HEK293 (cell line): ENCODE results near the gene CASP8AP2.
"Not testable (repeated sequence)": the region's sequence is repeated elsewhere in the genome, so short reads cannot be mapped to it uniquely, and the experiment has no call there.

Experiments
- CTCF ChIA-PET: fragments of 350-600 bp; formaldehyde crosslinking; extraction: SDS; loops from one replicate; lab custom pipeline; 2021; ENCODE audit warnings: antibody characterized with exemption; lab: Yijun Ruan, JAX
- POLR2A ChIA-PET: fragments of 300-600 bp; formaldehyde crosslinking; extraction: SDS; loops from one replicate; lab custom pipeline; 2020; ENCODE audit warnings: antibody characterized with exemption, inconsistent platforms; lab: Yijun Ruan, JAX
- H3K27ac ChIP-seq: fragments of 200-500 bp; sonication (Bioruptor generic); 2 replicates; pipeline ENCODE4 v1.5.1; 2014; ENCODE audit warnings: low read depth, low read length, control low read depth, inconsistent platforms; ENCODE audit errors: extremely low read depth
- H3K36me3 ChIP-seq, 2 experiments: fragments of 200-500 bp in 1 of 2; sonication (Bioruptor generic) in 1 of 2; 1 replicate in 1 of 2; 2 replicates in 1 of 2; pipeline ENCODE4 v1.5.1; 2014 to 2017; ENCODE audit warnings: inconsistent platforms in 2 of 2, low read length in 2 of 2; ENCODE audit not compliant: control insufficient read depth in 2 of 2, insufficient read depth in 1 of 2
- H3K4me1 ChIP-seq: fragments of 200-500 bp; sonication (Bioruptor generic); 2 replicates; pipeline ENCODE4 v1.5.1; 2014; ENCODE audit warnings: mild to moderate bottlenecking, low read length, inconsistent platforms; ENCODE audit not compliant: control insufficient read depth, insufficient read depth
- H3K4me3 ChIP-seq: 2 replicates; pipeline ENCODE4 v1.5.1; 2011; ENCODE audit warnings: low read depth, mild to moderate bottlenecking, control low read depth, low read length, moderate library complexity
- H3K9me3 ChIP-seq: fragments of 200-500 bp; sonication (Bioruptor generic); 2 replicates; pipeline ENCODE4 v1.5.1; 2014; ENCODE audit warnings: low read depth, low read length, inconsistent platforms; ENCODE audit not compliant: control insufficient read depth, insufficient read depth
- EGR2 ChIP-seq: fragments of 450-650 bp; formaldehyde crosslinking; IDR thresholded peaks from 2 replicates; pipeline ENCODE4 v1.5.1; 2016; ENCODE audit warnings: low read depth, missing biosample characterization, missing genetic modification characterization
- GLIS1 ChIP-seq: fragments of 450-650 bp; formaldehyde crosslinking; IDR thresholded peaks from 2 replicates; pipeline ENCODE4 v1.5.1; 2016; ENCODE audit warnings: missing biosample characterization, missing genetic modification characterization
- OSR2 ChIP-seq: fragments of 450-650 bp; formaldehyde crosslinking; IDR thresholded peaks from 2 replicates; pipeline ENCODE4 v1.5.1; 2016; ENCODE audit warnings: missing biosample characterization, missing genetic modification characterization
- SALL2 ChIP-seq: fragments of 450-650 bp; formaldehyde crosslinking; IDR thresholded peaks from 2 replicates; pipeline ENCODE4 v1.5.0; 2017; ENCODE audit warnings: missing biosample characterization, mild to moderate bottlenecking, missing genetic modification characterization, borderline replicate concordance
- SCRT1 ChIP-seq: fragments of 450-650 bp; formaldehyde crosslinking; IDR thresholded peaks from 2 replicates; pipeline ENCODE4 v1.5.1; 2016; ENCODE audit warnings: missing biosample characterization, missing genetic modification characterization, borderline replicate concordance
- SCRT2 ChIP-seq: fragments of 450-650 bp; formaldehyde crosslinking; IDR thresholded peaks from 2 replicates; pipeline ENCODE4 v1.5.1; 2016; ENCODE audit warnings: missing biosample characterization, missing genetic modification characterization
- ZBTB20 ChIP-seq: fragments of 450-650 bp; formaldehyde crosslinking; IDR thresholded peaks from 2 replicates; pipeline ENCODE4 v1.5.1; 2016; ENCODE audit warnings: missing biosample characterization, missing genetic modification characterization
- ZFHX2 ChIP-seq: fragments of 450-650 bp; formaldehyde crosslinking; conservative IDR thresholded peaks from 2 replicates; pipeline ENCODE4 v1.5.1; 2016; ENCODE audit warnings: missing biosample characterization, missing genetic modification characterization
- ZNF121 ChIP-seq: fragments of 450-650 bp; formaldehyde crosslinking; IDR thresholded peaks from 2 replicates; pipeline ENCODE4 v1.5.1; 2016; ENCODE audit warnings: missing biosample characterization, missing genetic modification characterization
- ZNF140 ChIP-seq: fragments of 450-650 bp; formaldehyde crosslinking; IDR thresholded peaks from 2 replicates; pipeline ENCODE4 v1.5.1; 2016; ENCODE audit warnings: missing biosample characterization, missing genetic modification characterization
- ZNF211 ChIP-seq: fragments of 450-650 bp; formaldehyde crosslinking; IDR thresholded peaks from 2 replicates; pipeline ENCODE4 v1.5.1; 2016; ENCODE audit warnings: low read depth, missing biosample characterization, missing genetic modification characterization
- ZNF223 ChIP-seq: fragments of 450-650 bp; formaldehyde crosslinking; IDR thresholded peaks from 2 replicates; pipeline ENCODE4 v1.5.1; 2016; ENCODE audit warnings: missing biosample characterization, missing genetic modification characterization
- ZNF248 ChIP-seq: fragments of 450-650 bp; formaldehyde crosslinking; IDR thresholded peaks from 2 replicates; pipeline ENCODE4 v1.5.1; 2017; ENCODE audit warnings: missing biosample characterization, missing genetic modification characterization
- ZNF391 ChIP-seq: fragments of 450-650 bp; formaldehyde crosslinking; IDR thresholded peaks from 2 replicates; pipeline ENCODE4 v1.5.1; 2016; ENCODE audit warnings: low read depth, missing biosample characterization, missing genetic modification characterization, borderline replicate concordance
- ZNF416 ChIP-seq: fragments of 450-650 bp; formaldehyde crosslinking; IDR thresholded peaks from 2 replicates; pipeline ENCODE4 v1.5.1; 2016; ENCODE audit warnings: missing biosample characterization, missing genetic modification characterization
- ZNF48 ChIP-seq: fragments of 450-650 bp; formaldehyde crosslinking; IDR thresholded peaks from 2 replicates; pipeline ENCODE4 v1.5.1; 2016; ENCODE audit warnings: missing biosample characterization, missing genetic modification characterization
- ZNF544 ChIP-seq: fragments of 450-650 bp; formaldehyde crosslinking; IDR thresholded peaks from 2 replicates; pipeline ENCODE4 v1.5.0; 2017; ENCODE audit warnings: missing biosample characterization, missing genetic modification characterization
- ZNF623 ChIP-seq: fragments of 450-650 bp; formaldehyde crosslinking; IDR thresholded peaks from 2 replicates; pipeline ENCODE4 v1.5.1; 2016; ENCODE audit warnings: missing biosample characterization, missing genetic modification characterization
- ZNF785 ChIP-seq: fragments of 450-650 bp; formaldehyde crosslinking; IDR thresholded peaks from 2 replicates; pipeline ENCODE4 v1.5.1; 2016; ENCODE audit warnings: missing biosample characterization, missing genetic modification characterization
- TF ChIP-seq, protein P1 (sequence below): fragments of 450-650 bp; formaldehyde crosslinking; IDR thresholded peaks from 2 replicates; pipeline ENCODE4 v1.5.1; 2016; ENCODE audit warnings: missing biosample characterization, missing genetic modification characterization
- TF ChIP-seq, protein P2 (sequence below): fragments of 450-650 bp; formaldehyde crosslinking; IDR thresholded peaks from 2 replicates; pipeline ENCODE4 v1.5.1; 2016; ENCODE audit warnings: missing biosample characterization, missing genetic modification characterization
- TF ChIP-seq, protein P3 (sequence below): fragments of 450-650 bp; formaldehyde crosslinking; IDR thresholded peaks from 2 replicates; pipeline ENCODE4 v1.5.1; 2016; ENCODE audit warnings: missing biosample characterization, missing genetic modification characterization, low read depth
- TF ChIP-seq, protein P4 (sequence below): fragments of 450-650 bp; formaldehyde crosslinking; IDR thresholded peaks from 2 replicates; pipeline ENCODE4 v1.5.1; 2016; ENCODE audit warnings: missing biosample characterization, missing genetic modification characterization

CASP8AP2 gene

DNA sequence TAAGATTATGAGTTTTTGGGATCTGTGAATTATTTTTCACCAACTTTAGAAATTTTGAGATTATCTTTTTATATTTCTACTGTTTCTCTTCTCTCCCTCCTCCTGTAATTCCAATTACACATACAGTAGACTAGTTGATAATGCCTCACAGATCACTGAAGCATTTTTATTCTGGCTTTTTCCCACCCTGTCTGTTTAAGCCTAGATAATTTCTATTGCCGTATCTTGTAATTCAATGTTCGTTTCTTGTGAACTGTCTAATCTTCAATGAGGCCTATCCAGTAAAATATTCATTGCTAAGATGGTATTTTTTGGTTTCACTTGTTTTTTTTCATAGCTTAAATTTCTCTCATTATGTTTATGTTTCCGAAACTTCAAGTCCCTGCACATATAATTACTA, 22.1 kb upstream of the CASP8AP2 start:
- no peak for TF ChIP-seq EGR2 (tag by site-specific recombination)
- TF ChIP-seq ZNF48 (tag by site-specific recombination): no peak
- TF ChIP-seq ZNF623: no peak
- TF ChIP-seq, protein P1, sequence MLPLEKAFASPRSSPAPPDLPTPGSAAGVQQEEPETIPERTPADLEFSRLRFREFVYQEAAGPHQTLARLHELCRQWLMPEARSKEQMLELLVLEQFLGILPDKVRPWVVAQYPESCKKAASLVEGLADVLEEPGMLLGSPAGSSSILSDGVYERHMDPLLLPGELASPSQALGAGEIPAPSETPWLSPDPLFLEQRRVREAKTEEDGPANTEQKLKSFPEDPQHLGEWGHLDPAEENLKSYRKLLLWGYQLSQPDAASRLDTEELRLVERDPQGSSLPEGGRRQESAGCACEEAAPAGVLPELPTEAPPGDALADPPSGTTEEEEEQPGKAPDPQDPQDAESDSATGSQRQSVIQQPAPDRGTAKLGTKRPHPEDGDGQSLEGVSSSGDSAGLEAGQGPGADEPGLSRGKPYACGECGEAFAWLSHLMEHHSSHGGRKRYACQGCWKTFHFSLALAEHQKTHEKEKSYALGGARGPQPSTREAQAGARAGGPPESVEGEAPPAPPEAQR: no peak
- TF ChIP-seq ZNF223: no peak
- TF ChIP-seq, protein P2, sequence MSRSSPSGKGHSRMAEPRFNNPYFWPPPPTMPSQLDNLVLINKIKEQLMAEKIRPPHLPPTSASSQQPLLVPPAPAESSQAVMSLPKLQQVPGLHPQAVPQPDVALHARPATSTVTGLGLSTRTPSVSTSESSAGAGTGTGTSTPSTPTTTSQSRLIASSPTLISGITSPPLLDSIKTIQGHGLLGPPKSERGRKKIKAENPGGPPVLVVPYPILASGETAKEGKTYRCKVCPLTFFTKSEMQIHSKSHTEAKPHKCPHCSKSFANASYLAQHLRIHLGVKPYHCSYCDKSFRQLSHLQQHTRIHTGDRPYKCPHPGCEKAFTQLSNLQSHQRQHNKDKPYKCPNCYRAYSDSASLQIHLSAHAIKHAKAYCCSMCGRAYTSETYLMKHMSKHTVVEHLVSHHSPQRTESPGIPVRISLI (tag by site-specific recombination): no peak
- no peak for TF ChIP-seq ZNF211 (tag by site-specific recombination)
- no peak for TF ChIP-seq ZNF121
- TF ChIP-seq, protein P3, sequence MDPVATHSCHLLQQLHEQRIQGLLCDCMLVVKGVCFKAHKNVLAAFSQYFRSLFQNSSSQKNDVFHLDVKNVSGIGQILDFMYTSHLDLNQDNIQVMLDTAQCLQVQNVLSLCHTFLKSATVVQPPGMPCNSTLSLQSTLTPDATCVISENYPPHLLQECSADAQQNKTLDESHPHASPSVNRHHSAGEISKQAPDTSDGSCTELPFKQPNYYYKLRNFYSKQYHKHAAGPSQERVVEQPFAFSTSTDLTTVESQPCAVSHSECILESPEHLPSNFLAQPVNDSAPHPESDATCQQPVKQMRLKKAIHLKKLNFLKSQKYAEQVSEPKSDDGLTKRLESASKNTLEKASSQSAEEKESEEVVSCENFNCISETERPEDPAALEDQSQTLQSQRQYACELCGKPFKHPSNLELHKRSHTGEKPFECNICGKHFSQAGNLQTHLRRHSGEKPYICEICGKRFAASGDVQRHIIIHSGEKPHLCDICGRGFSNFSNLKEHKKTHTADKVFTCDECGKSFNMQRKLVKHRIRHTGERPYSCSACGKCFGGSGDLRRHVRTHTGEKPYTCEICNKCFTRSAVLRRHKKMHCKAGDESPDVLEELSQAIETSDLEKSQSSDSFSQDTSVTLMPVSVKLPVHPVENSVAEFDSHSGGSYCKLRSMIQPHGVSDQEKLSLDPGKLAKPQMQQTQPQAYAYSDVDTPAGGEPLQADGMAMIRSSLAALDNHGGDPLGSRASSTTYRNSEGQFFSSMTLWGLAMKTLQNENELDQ (tag by site-specific recombination): no peak
- no peak for TF ChIP-seq ZNF785 (tag by site-specific recombination)
- no peak for TF ChIP-seq ZNF416 (tag by site-specific recombination)
- no peak for TF ChIP-seq ZNF140
- no peak for TF ChIP-seq ZBTB20 (tag by site-specific recombination)
- TF ChIP-seq SALL2: no peak
- no peak for TF ChIP-seq ZNF544 (tag by site-specific recombination)
- TF ChIP-seq, protein P4, sequence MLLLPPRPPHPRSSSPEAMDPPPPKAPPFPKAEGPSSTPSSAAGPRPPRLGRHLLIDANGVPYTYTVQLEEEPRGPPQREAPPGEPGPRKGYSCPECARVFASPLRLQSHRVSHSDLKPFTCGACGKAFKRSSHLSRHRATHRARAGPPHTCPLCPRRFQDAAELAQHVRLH (tag by site-specific recombination): no peak
- TF ChIP-seq OSR2 (tag by site-specific recombination): no peak
- TF ChIP-seq ZFHX2: no peak
- no peak for TF ChIP-seq ZNF391 (tag by site-specific recombination)
- no peak for TF ChIP-seq ZNF248 (tag by site-specific recombination)
- Histone ChIP-seq H3K36me3 (peaks cover 0 to 8% of the 10 kb centered on the region in 2 experiments; a peak in 2 of 3 replicates), H3K9me3 (no peaks in the 10 kb centered on the region), H3K27ac (no peak overlapping the region), H3K4me3 (no peak overlapping the region), H3K4me1 (no peaks in the 10 kb centered on the region; the same call in 1 of the 2 replicates)
- ChIA-PET CTCF (interaction anchor here (0.6 to 2.0 kb wide), 3 partner anchors 15 to 453 kb away, joined by 3 to 7 read pairs (median 5); no protein-coding TSS in a partner anchor), POLR2A (interaction anchor here (1.0 kb wide), 1 partner anchor 12 kb away, joined by 5 read pairs; the partner anchor contains the start of gene MDN1)

DNA sequence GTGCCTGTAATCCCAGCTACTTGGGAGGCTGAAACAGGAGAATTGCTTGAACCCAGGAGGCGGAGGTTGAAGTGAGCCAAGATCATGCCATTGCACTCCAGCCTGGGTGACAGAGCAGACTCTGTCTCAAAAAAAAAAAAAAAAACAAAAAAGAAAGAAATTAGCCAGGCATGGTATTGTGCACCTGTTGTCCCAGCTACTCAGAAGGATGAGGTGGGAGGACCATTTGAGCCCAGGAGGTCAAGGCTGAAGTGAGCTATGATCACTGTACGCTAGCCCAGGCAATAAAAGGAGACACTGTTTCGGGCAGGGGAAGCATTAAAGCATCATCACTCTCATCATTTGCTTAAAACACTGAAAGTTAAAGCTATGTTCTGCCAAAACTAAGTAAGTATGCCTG, 16.3 kb upstream of the CASP8AP2 start:
- POLR2A ChIA-PET, H3K27ac ChIP-seq, H3K4me3 ChIP-seq, H3K9me3 ChIP-seq, H3K4me1 ChIP-seq, H3K36me3 ChIP-seq: not testable (repeated sequence)
- 0 out of 2 replicates have a peak, but pooled peaks have one; percentile 52 for TF ChIP-seq SCRT1
- peak; percentile 23; the same call in 1 of the 2 replicates for TF ChIP-seq OSR2 (tag by site-specific recombination)
- TF ChIP-seq GLIS1 (tag by site-specific recombination): peak; percentile 73
- peak; percentile 51; the same call in 1 of the 2 replicates for TF ChIP-seq SCRT2 (tag by site-specific recombination)
- CTCF ChIA-PET: interaction anchor here (0.7 kb wide), 2 partner anchors 73 to 75 kb away, joined by 3 read pairs; no protein-coding TSS in a partner anchor
